Measurements from ENCODE around the gene CD24.
"Not testable (repeated sequence)": the region's sequence is repeated elsewhere in the genome, so short reads cannot be mapped to it uniquely, and the experiment has no call there.

CD24 gene

GRCh38 chr6:106974336-106974998 lies at the start of gene CD24:
Gene CD24, minus strand, starts transcription at chr6:106974729. Its CDS starts 83 bp downstream, at chr6:106974646.
- DNase-seq: peak; percentile 58

GRCh38 chr6:107021446-107022185 lies 47.1 kb upstream of the CD24 start:
- no peak for DNase-seq

GRCh38 chr6:107020239-107020638 lies 45.7 kb upstream of the CD24 start:
- no peak for DNase-seq

GRCh38 chr6:107019628-107020027 lies 45.1 kb upstream of the CD24 start:
- DNase-seq: not testable (repeated sequence)

- no peak for DNase-seq
These were observed 44.5 kb upstream of the CD24 start for GRCh38 chr6:107019047-107019446.

GRCh38 chr6:107009499-107009898 lies 35.0 kb upstream of the CD24 start:
- no peak for DNase-seq

GRCh38 chr6:106997392-106998158 lies 23.0 kb upstream of the CD24 start:
- peak; percentile 58 for DNase-seq

GRCh38 chr6:106995640-106996039 lies 21.1 kb upstream of the CD24 start:
- DNase-seq: no peak

- DNase-seq: not testable (repeated sequence)
These were observed 15.2 kb upstream of the CD24 start for GRCh38 chr6:106989737-106990136.

- DNase-seq: no peak
These were observed 14.1 kb upstream of the CD24 start for GRCh38 chr6:106988664-106989063.

GRCh38 chr6:106981926-106982325 lies 7.4 kb upstream of the CD24 start:
- DNase-seq: no peak

GRCh38 chr6:106980926-106981325 lies 6.4 kb upstream of the CD24 start:
- DNase-seq: no peak

- peak; percentile 61 for DNase-seq
These were observed 4.9 kb upstream of the CD24 start for GRCh38 chr6:106979435-106979884.

- no peak for DNase-seq
These were observed 2.7 kb upstream of the CD24 start for GRCh38 chr6:106977246-106977645.

GRCh38 chr6:106976270-106976669 lies 1.7 kb upstream of the CD24 start:
- DNase-seq: no peak

GRCh38 chr6:106975738-106976064 lies 1.2 kb upstream of the CD24 start:
- DNase-seq: no peak

- no peak for DNase-seq
These were observed 639 bp upstream of the CD24 start for GRCh38 chr6:106974999-106975737.

- DNase-seq: no peak
These were observed 643 bp downstream of the CD24 start for GRCh38 chr6:106973836-106974335.

- DNase-seq: no peak
These were observed 1.3 kb downstream of the CD24 start for GRCh38 chr6:106973018-106973835.

- DNase-seq: no peak
These were observed 2.0 kb downstream of the CD24 start for GRCh38 chr6:106972500-106972899.

- DNase-seq: not testable (repeated sequence)
These were observed 3.8 kb downstream of the CD24 start for GRCh38 chr6:106970769-106971168.
